Measurements from ENCODE around the gene HMCN2. TPM values are rescaled to one million over a fixed set of nuclear protein-coding genes. Genes with fewer than 3 reads are reported as not detected.

The HMCN2 gene
- 7.3 TPM for total RNA-seq
- long read RNA-seq, partial matches to known transcripts: 5 of 12 reads
- long read RNA-seq, other reads (novel, unspliced or antisense): 7 of 12 reads

- DNase-seq (peak; percentile 72), ATAC-seq (peak; percentile 70)
- intact Hi-C loops (cut with micrococcal nuclease): no loop called here
Measured at GRCh38 chr9:130265431-130266235, at the start of gene HMCN2. TSS of gene HMCN2 (plus strand) at chr9:130265760. CDS start at chr9:130265879, 119 bp downstream.

GRCh38 chr9:130217838-130218237, 47.7 kb upstream of the HMCN2 start:
- intact Hi-C loops (cut with micrococcal nuclease): no loop called here
- ATAC-seq: no peak
- no peak for DNase-seq

GRCh38 chr9:130219661-130220096, 45.9 kb upstream of the HMCN2 start:
- DNase-seq (no peak), ATAC-seq (no peak)
- intact Hi-C loops (cut with micrococcal nuclease): no loop called here

GRCh38 chr9:130220352-130220751, 45.2 kb upstream of the HMCN2 start:
- intact Hi-C loops (cut with micrococcal nuclease): no loop called here
- DNase-seq: no peak
- ATAC-seq: peak; percentile 63

- ATAC-seq (no peak), DNase-seq (no peak)
- intact Hi-C loops (cut with micrococcal nuclease): no loop called here
Measured at GRCh38 chr9:130222833-130223232, 42.7 kb upstream of the HMCN2 start.

GRCh38 chr9:130225071-130225470, 40.5 kb upstream of the HMCN2 start:
- DNase-seq (no peak), ATAC-seq (no peak)
- intact Hi-C loops (cut with micrococcal nuclease): no loop called here

- intact Hi-C loops (cut with micrococcal nuclease): no loop called here
- DNase-seq (no peak), ATAC-seq (no peak)
Measured at GRCh38 chr9:130225586-130225985, 40.0 kb upstream of the HMCN2 start.

GRCh38 chr9:130226112-130226511, 39.4 kb upstream of the HMCN2 start:
- no peak for ATAC-seq
- intact Hi-C loops (cut with micrococcal nuclease): no loop called here
- DNase-seq: no peak

GRCh38 chr9:130227833-130228232, 37.7 kb upstream of the HMCN2 start:
- DNase-seq (no peak), ATAC-seq (no peak)
- intact Hi-C loops (cut with micrococcal nuclease): no loop called here

GRCh38 chr9:130229759-130230158, 35.8 kb upstream of the HMCN2 start:
- no peak for DNase-seq
- intact Hi-C loops (cut with micrococcal nuclease): no loop called here

GRCh38 chr9:130230631-130231030, 34.9 kb upstream of the HMCN2 start:
- DNase-seq (no peak), ATAC-seq (no peak)
- intact Hi-C loops (cut with micrococcal nuclease): no loop called here

More at GRCh38 chr9:130229759-130230158, 35.8 kb upstream of the HMCN2 start:
- ATAC-seq: no peak

GRCh38 chr9:130232899-130233586, 32.5 kb upstream of the HMCN2 start:
- intact Hi-C loops (cut with micrococcal nuclease): no loop called here
- DNase-seq: no peak
- ATAC-seq: no peak

GRCh38 chr9:130233587-130233945, 32.0 kb upstream of the HMCN2 start:
- ATAC-seq (no peak), DNase-seq (no peak)
- intact Hi-C loops (cut with micrococcal nuclease): no loop called here

GRCh38 chr9:130234340-130235260, 31.0 kb upstream of the HMCN2 start:
- no peak for ATAC-seq
- intact Hi-C loops (cut with micrococcal nuclease): loop anchor here (5.0 kb wide), 1 partner anchor 127 kb away; no protein-coding TSS in a partner anchor
- DNase-seq: no peak

GRCh38 chr9:130235558-130236435, 29.8 kb upstream of the HMCN2 start:
- DNase-seq (peak; percentile 83), ATAC-seq (peak; percentile 68)
- intact Hi-C loops (cut with micrococcal nuclease): loop anchor here (5.0 kb wide), 1 partner anchor 128 kb away; no protein-coding TSS in a partner anchor

GRCh38 chr9:130236436-130236985, 29.0 kb upstream of the HMCN2 start:
- DNase-seq (no peak), ATAC-seq (no peak)
- intact Hi-C loops (cut with micrococcal nuclease): loop anchor here (5.0 kb wide), 1 partner anchor 129 kb away; no protein-coding TSS in a partner anchor

- ATAC-seq (no peak), DNase-seq (no peak)
- intact Hi-C loops (cut with micrococcal nuclease): loop anchor here (5.0 kb wide), 1 partner anchor 130 kb away; no protein-coding TSS in a partner anchor
Measured at GRCh38 chr9:130237076-130237475, 28.5 kb upstream of the HMCN2 start.

All from left ventricle myocardium superior (tissue), 1 donor.